MM.1S (cell line): ENCODE data around the gene SLC24A3.

Experiments
- DNase-seq: peaks from one replicate; pipeline ENCODE4 v3.0.0-alpha.2; 2015
- H2AFZ ChIP-seq: fragments of 300-600 bp; sonication (generic); 2 replicates; pipeline ENCODE4 v1.6.0; 2016; ENCODE audit warnings: antibody characterized with exemption, low read length
- H3F3A ChIP-seq: fragments of 300-600 bp; sonication (generic); 2 replicates; pipeline ENCODE4 v1.6.1; 2016; ENCODE audit warnings: mild to moderate bottlenecking, antibody characterized with exemption, low read length, moderate library complexity, mixed read lengths; ENCODE audit not compliant: insufficient read depth
- H3K27ac ChIP-seq: fragments of 300-600 bp; sonication (generic); 2 replicates; pipeline ENCODE4 v1.5.1; 2016; ENCODE audit warnings: mild to moderate bottlenecking, low read length
- H3K27me3 ChIP-seq: fragments of 300-600 bp; sonication (generic); replicated peaks from 2 replicates; pipeline ENCODE4 v1.6.0; 2016; ENCODE audit warnings: low read length; ENCODE audit not compliant: insufficient read depth
- H3K36me3 ChIP-seq: fragments of 300-600 bp; sonication (generic); replicated peaks from 2 replicates; pipeline ENCODE4 v1.6.1; 2016; ENCODE audit warnings: mild to moderate bottlenecking, low read length, mixed read lengths; ENCODE audit not compliant: insufficient read depth
- H3K4me1 ChIP-seq: fragments of 300-600 bp; sonication (generic); 2 replicates; pipeline ENCODE4 v1.6.1; 2016; ENCODE audit warnings: low read length, mixed read lengths
- H3K4me2 ChIP-seq: fragments of 300-600 bp; sonication (generic); 2 replicates; pipeline ENCODE4 v1.6.0; 2016; ENCODE audit warnings: low read depth, low read length
- H3K4me3 ChIP-seq: fragments of 300-600 bp; sonication (generic); 2 replicates; pipeline ENCODE4 v1.5.1; 2016; ENCODE audit warnings: low read length, mixed read lengths
- H3K79me2 ChIP-seq: fragments of 300-600 bp; sonication (generic); 2 replicates; pipeline ENCODE4 v1.6.1; 2016; ENCODE audit warnings: mixed run types, low read length, mixed read lengths
- H3K9ac ChIP-seq: fragments of 300-600 bp; sonication (generic); 2 replicates; pipeline ENCODE4 v1.6.1; 2016; ENCODE audit warnings: low read length, mixed read lengths
- H3K9me2 ChIP-seq: fragments of 300-600 bp; sonication (generic); replicated peaks from 2 replicates; pipeline ENCODE4 v1.6.1; 2016; ENCODE audit warnings: mild to moderate bottlenecking, low read length, mixed read lengths; ENCODE audit not compliant: insufficient read depth
- H3K9me3 ChIP-seq: fragments of 300-600 bp; sonication (generic); replicated peaks from 2 replicates; pipeline ENCODE4 v1.6.1; 2016; ENCODE audit warnings: mild to moderate bottlenecking, low read length, mixed read lengths; ENCODE audit not compliant: insufficient read depth
- H4K20me1 ChIP-seq: fragments of 300-600 bp; sonication (generic); 2 replicates; pipeline ENCODE4 v1.6.1; 2016; ENCODE audit warnings: mild to moderate bottlenecking, low read length, moderate library complexity, mixed read lengths; ENCODE audit not compliant: insufficient read depth
- CTCF ChIP-seq: fragments of 300-600 bp; sonication (generic); IDR thresholded peaks from 2 replicates; pipeline ENCODE4 v1.5.1; 2016; ENCODE audit warnings: antibody characterized with exemption, low read length, mixed read lengths
- EZH2 ChIP-seq: fragments of 300-600 bp; sonication (generic); optimal IDR thresholded peaks from 2 replicates; pipeline ENCODE3; 2017; ENCODE audit warnings: low read depth, mild to moderate bottlenecking, antibody characterized with exemption, low read length, mixed read lengths
- EZH2phosphoT487 ChIP-seq: fragments of 300-600 bp; sonication (generic); IDR thresholded peaks from 2 replicates; pipeline ENCODE4 v1.6.1; 2018; ENCODE audit warnings: antibody characterized with exemption, low read length

The SLC24A3 gene

GRCh38 chr20:19431906-19432305 is 219.5 kb downstream of the SLC24A3 start:
- H3K79me2 ChIP-seq: no peaks in the 10 kb centered on the region
- TF ChIP-seq EZH2phosphoT487 (no peak), CTCF (no peak), EZH2 (no peak)

GRCh38 chr20:19433371-19434350 is 221.2 kb downstream of the SLC24A3 start:
- no peak overlapping the region for H3K27ac ChIP-seq
- no peaks in the 10 kb centered on the region for H3F3A ChIP-seq
- no peaks in the 10 kb centered on the region for H3K27me3 ChIP-seq
- H3K4me2 ChIP-seq: no peak overlapping the region
- H2AFZ ChIP-seq: no peak overlapping the region
- no peak for DNase-seq
- no peaks in the 10 kb centered on the region for H3K36me3 ChIP-seq
- H3K4me1 ChIP-seq: peaks cover 2% of the 10 kb centered on the region; the same call in 1 of the 2 replicates
- no peak overlapping the region for H3K9ac ChIP-seq
- no peak overlapping the region for H3K4me3 ChIP-seq
- H3K9me2 ChIP-seq: no peaks in the 10 kb centered on the region
- H4K20me1 ChIP-seq: no peaks in the 10 kb centered on the region
- no peaks in the 10 kb centered on the region for H3K9me3 ChIP-seq
- H3K79me2 ChIP-seq: no peaks in the 10 kb centered on the region
- TF ChIP-seq EZH2 (no peak), EZH2phosphoT487 (no peak), CTCF (no peak)

More at GRCh38 chr20:19431906-19432305, 219.5 kb downstream of the SLC24A3 start:
- no peaks in the 10 kb centered on the region for H3K9me3 ChIP-seq
- no peak overlapping the region for H2AFZ ChIP-seq
- no peak overlapping the region for H3K4me3 ChIP-seq
- no peaks in the 10 kb centered on the region for H3K36me3 ChIP-seq
- no peaks in the 10 kb centered on the region for H3K27me3 ChIP-seq
- no peaks in the 10 kb centered on the region for H3K9me2 ChIP-seq
- H3K27ac ChIP-seq: no peak overlapping the region
- no peak overlapping the region for H3K9ac ChIP-seq
- H3K4me1 ChIP-seq: peaks cover 5% of the 10 kb centered on the region; the same call in 1 of the 2 replicates
- no peaks in the 10 kb centered on the region for H4K20me1 ChIP-seq
- DNase-seq: no peak
- H3K4me2 ChIP-seq: no peak overlapping the region
- no peaks in the 10 kb centered on the region for H3F3A ChIP-seq

GRCh38 chr20:19435316-19435715 is 222.9 kb downstream of the SLC24A3 start:
- Histone ChIP-seq H2AFZ (no peak overlapping the region), H3K4me3 (no peak overlapping the region), H3K9me3 (no peaks in the 10 kb centered on the region), H3K27me3 (no peaks in the 10 kb centered on the region), H3F3A (no peaks in the 10 kb centered on the region), H3K27ac (no peak overlapping the region), H3K4me2 (no peak overlapping the region), H3K4me1 (no peaks in the 10 kb centered on the region), H3K9me2 (no peaks in the 10 kb centered on the region), H3K36me3 (no peaks in the 10 kb centered on the region), H4K20me1 (no peaks in the 10 kb centered on the region), H3K9ac (no peak overlapping the region), H3K79me2 (no peaks in the 10 kb centered on the region)
- TF ChIP-seq CTCF (no peak), EZH2phosphoT487 (no peak), EZH2 (no peak)
- no peak for DNase-seq
